ENCODE measurements around the gene AMN. TPM values are rescaled to one million over a fixed set of nuclear protein-coding genes. Genes with fewer than 3 reads are reported as not detected.
A peak's percentile ranks its signal among the peaks of the same experiment; 100 is the strongest.
"Not testable (repeated sequence)": the region's sequence is repeated elsewhere in the genome, so short reads cannot be mapped to it uniquely, and the experiment has no call there.

Gene AMN
- polyA plus RNA-seq (ENCODE audit: insufficient read depth in 1 of 5, insufficient read length in 5 of 5, low replicate concordance in 1 of 5), result 1 to 10 TPM in 3 of 5 donors, under 1 TPM in 2; 0.35 to 1.5 (median 1.0) TPM
- long read RNA-seq, donor 1, partial matches to known transcripts, result 0 of 2 reads
- long read RNA-seq, donor 1, other reads (novel, unspliced or antisense), result 0 of 2 reads
- long read RNA-seq, donor 2, result 0 reads
- long read RNA-seq, donor 3, result 0 reads
- long read RNA-seq, donor 4, result 0 reads
- long read RNA-seq, donor 5, result 0 reads
- long read RNA-seq, donor 6, result 0 reads
- long read RNA-seq, donor 7, result 0 reads
- long read RNA-seq, donor 8, result 0 reads

- DNase-seq, result no peak
These were observed at the start of gene AMN for GRCh38 chr14:102922490-102923200. TSS of gene AMN (plus strand) at chr14:102922663. CDS start at chr14:102922689, 26 bp downstream.

- DNase-seq, result no peak
These were observed 49.3 kb upstream of the AMN start for GRCh38 chr14:102873131-102873530.

GRCh38 chr14:102873546-102874061, 48.9 kb upstream of the AMN start:
- no peak for DNase-seq

GRCh38 chr14:102875652-102876051, 46.8 kb upstream of the AMN start:
- DNase-seq, result no peak

- not testable (repeated sequence) for DNase-seq
These were observed 45.0 kb upstream of the AMN start for GRCh38 chr14:102877511-102877910.

GRCh38 chr14:102878174-102878969, 44.1 kb upstream of the AMN start:
- DNase-seq, result no peak

- DNase-seq, result no peak
These were observed 43.4 kb upstream of the AMN start for GRCh38 chr14:102878970-102879460.

- DNase-seq, result no peak
These were observed 40.1 kb upstream of the AMN start for GRCh38 chr14:102882226-102882906.

- no peak for DNase-seq
These were observed 39.3 kb upstream of the AMN start for GRCh38 chr14:102883089-102883541.

- DNase-seq, result no peak
These were observed 38.9 kb upstream of the AMN start for GRCh38 chr14:102883554-102883953.

- DNase-seq, result no peak
These were observed 36.6 kb upstream of the AMN start for GRCh38 chr14:102885737-102886447.

GRCh38 chr14:102888748-102889147, 33.7 kb upstream of the AMN start:
- DNase-seq, result no peak

- DNase-seq, result no peak
These were observed 32.8 kb upstream of the AMN start for GRCh38 chr14:102889615-102890014.

GRCh38 chr14:102891111-102891510, 31.4 kb upstream of the AMN start:
- DNase-seq, result no peak

GRCh38 chr14:102891556-102891955, 30.9 kb upstream of the AMN start:
- DNase-seq, result no peak

GRCh38 chr14:102892651-102893050, 29.8 kb upstream of the AMN start:
- DNase-seq, result no peak

GRCh38 chr14:102893452-102893851, 29.0 kb upstream of the AMN start:
- peak; percentile 55 to 75 for DNase-seq

- not testable (repeated sequence) for DNase-seq
These were observed 25.7 kb upstream of the AMN start for GRCh38 chr14:102896735-102897134.

- DNase-seq, result no peak
These were observed 25.0 kb upstream of the AMN start for GRCh38 chr14:102897299-102898027.

- DNase-seq, result no peak
These were observed 24.2 kb upstream of the AMN start for GRCh38 chr14:102898298-102898697.
